ENCODE results near the gene HNRNPL. TPM values are rescaled to one million over a fixed set of nuclear protein-coding genes. Genes with fewer than 3 reads are reported as not detected.
A peak's percentile ranks its signal among the peaks of the same experiment; 100 is the strongest.
"Not testable (repeated sequence)": the region's sequence is repeated elsewhere in the genome, so short reads cannot be mapped to it uniquely, and the experiment has no call there.

Gene HNRNPL
- total RNA-seq, 3 donors from 2014 or later (not counting 1 experiment from before 2014, with no cell fraction given) = 636 to 800 (median 702) TPM

- Mint-ChIP-seq H3K4me1 (peaks cover 0 to 6% of the 10 kb centered on the region in 2 donors), H3K27ac (peak overlapping the region in 1 of 2 donors; percentile 52)
- ATAC-seq = no peak
These were observed 37.6 kb downstream of the HNRNPL start for GRCh38 chr19:38812009-38812840.

GRCh38 chr19:38809592-38810252, 40.1 kb downstream of the HNRNPL start:
- DNase-seq = no peak
- no peaks in the 10 kb centered on the region for H3K36me3 ChIP-seq (ENCODE audit: control insufficient read depth, insufficient read depth, low read length)
- peaks cover 3% of the 10 kb centered on the region for H3K4me1 ChIP-seq (ENCODE audit: control insufficient read depth, insufficient read depth, low read length)
- Mint-ChIP-seq H3K27ac (no peak overlapping the region), H3K9me3 (no peaks in the 10 kb centered on the region), H3K4me3 (no peak overlapping the region), H3K27me3 (ENCODE audit: low read depth in 2 of 2) (no peaks in the 10 kb centered on the region), H3K36me3 (no peaks in the 10 kb centered on the region), H3K4me1 (peaks cover 0 to 6% of the 10 kb centered on the region in 2 donors)
- no peaks in the 10 kb centered on the region for H3K27me3 ChIP-seq (ENCODE audit: control insufficient read depth, insufficient read depth, low read length)
- no peak overlapping the region for H3K4me3 ChIP-seq (ENCODE audit: low read length)
- WGBS (ENCODE audit: insufficient coverage) = 94% methylated on average over 8 of the region's 8 CpGs
- no peaks in the 10 kb centered on the region for H3K9me3 ChIP-seq (ENCODE audit: control insufficient read depth, insufficient read depth, low read length)
- TF ChIP-seq CTCF (IDR thresholded peaks at IDR 0.05) = no peak
- no peak overlapping the region for H3K27ac ChIP-seq (ENCODE audit: low read length)
- intact Hi-C loops (cut with micrococcal nuclease) = no loop called here
- ATAC-seq = no peak

More at GRCh38 chr19:38812009-38812840, 37.6 kb downstream of the HNRNPL start:
- intact Hi-C loops (cut with micrococcal nuclease) = no loop called here
- Histone ChIP-seq H3K27ac (ENCODE audit: low read length) (no peak overlapping the region), H3K4me3 (ENCODE audit: low read length) (no peak overlapping the region), H3K9me3 (ENCODE audit: control insufficient read depth, insufficient read depth, low read length) (no peaks in the 10 kb centered on the region), H3K27me3 (ENCODE audit: control insufficient read depth, insufficient read depth, low read length) (no peaks in the 10 kb centered on the region), H3K4me1 (ENCODE audit: control insufficient read depth, insufficient read depth, low read length) (no peaks in the 10 kb centered on the region), H3K36me3 (ENCODE audit: control insufficient read depth, insufficient read depth, low read length) (peaks cover 22% of the 10 kb centered on the region)
- TF ChIP-seq CTCF (IDR thresholded peaks at IDR 0.05) = no peak
- H3K9me3 Mint-ChIP-seq = no peaks in the 10 kb centered on the region
- H3K36me3 Mint-ChIP-seq = no peaks in the 10 kb centered on the region
- no peak for DNase-seq
- no peaks in the 10 kb centered on the region for H3K27me3 Mint-ChIP-seq (ENCODE audit: low read depth in 2 of 2)
- WGBS (ENCODE audit: insufficient coverage) = 95% methylated on average over 17 of the region's 18 CpGs
- H3K4me3 Mint-ChIP-seq = no peak overlapping the region

GRCh38 chr19:38808741-38809140, 41.0 kb downstream of the HNRNPL start:
- H3K4me3 Mint-ChIP-seq = no peak overlapping the region
- ATAC-seq (no peak), DNase-seq (no peak)
- no peak for TF ChIP-seq CTCF (IDR thresholded peaks at IDR 0.05)
- H3K27ac Mint-ChIP-seq = no peak overlapping the region
- no peak overlapping the region for H3K4me3 ChIP-seq (ENCODE audit: low read length)
- no peaks in the 10 kb centered on the region for H3K36me3 Mint-ChIP-seq
- H3K4me1 Mint-ChIP-seq = peaks cover 0 to 6% of the 10 kb centered on the region in 2 donors
- H3K27me3 ChIP-seq (ENCODE audit: control insufficient read depth, insufficient read depth, low read length) = no peaks in the 10 kb centered on the region
- no peaks in the 10 kb centered on the region for H3K9me3 ChIP-seq (ENCODE audit: control insufficient read depth, insufficient read depth, low read length)
- 91% methylated on average over 17 of the region's 17 CpGs for WGBS (ENCODE audit: insufficient coverage)
- H3K27me3 Mint-ChIP-seq (ENCODE audit: low read depth in 2 of 2) = no peaks in the 10 kb centered on the region
- H3K27ac ChIP-seq (ENCODE audit: low read length) = no peak overlapping the region
- H3K36me3 ChIP-seq (ENCODE audit: control insufficient read depth, insufficient read depth, low read length) = no peaks in the 10 kb centered on the region
- no peaks in the 10 kb centered on the region for H3K9me3 Mint-ChIP-seq
- peaks cover 3% of the 10 kb centered on the region for H3K4me1 ChIP-seq (ENCODE audit: control insufficient read depth, insufficient read depth, low read length)
- intact Hi-C loops (cut with micrococcal nuclease) = no loop called here

GRCh38 chr19:38807374-38808098, 42.2 kb downstream of the HNRNPL start:
- H3K36me3 Mint-ChIP-seq; H3K9me3 Mint-ChIP-seq; H3K36me3 ChIP-seq (ENCODE audit: control insufficient read depth, insufficient read depth, low read length); H3K27me3 ChIP-seq (ENCODE audit: control insufficient read depth, insufficient read depth, low read length); H3K4me3 Mint-ChIP-seq; H3K4me3 ChIP-seq (ENCODE audit: low read length); DNase-seq; H3K27me3 Mint-ChIP-seq (ENCODE audit: low read depth in 2 of 2); ATAC-seq; intact Hi-C loops (cut with micrococcal nuclease); H3K27ac ChIP-seq (ENCODE audit: low read length); H3K4me1 ChIP-seq (ENCODE audit: control insufficient read depth, insufficient read depth, low read length); H3K9me3 ChIP-seq (ENCODE audit: control insufficient read depth, insufficient read depth, low read length); H3K4me1 Mint-ChIP-seq: not testable (repeated sequence)
- 91% methylated on average over 11 of the region's 18 CpGs for WGBS (ENCODE audit: insufficient coverage)
- peak overlapping the region in 1 of 2 donors; percentile 18 for H3K27ac Mint-ChIP-seq
